ENCODE measurements around the gene FOXM1.

The FOXM1 gene

GRCh38 chr12:2834581-2835491 is 42.1 kb downstream of the FOXM1 start, which contains the start of gene NRIP2:
Gene NRIP2, minus strand, starts transcription at chr12:2835035. Its CDS starts 52 bp downstream, at chr12:2834983.
- H3K9me2 ChIP-seq (replicated peaks; ENCODE audit: control insufficient read depth, low read length) = no peaks in the 10 kb centered on the region
- H4K20me1 ChIP-seq (ENCODE audit: control insufficient read depth, insufficient read depth, low read depth, low read length) = no peaks in the 10 kb centered on the region
- no peak within 1 kb of the TSS for H3K4me2 ChIP-seq (ENCODE audit: low read length)
- H3K27ac ChIP-seq (ENCODE audit: low read depth, low read length) = no peak within 1 kb of the TSS
- H3K4me1 ChIP-seq (ENCODE audit: control insufficient read depth, low read length) = no peaks in the 10 kb centered on the region
- H3K4me3 ChIP-seq (ENCODE audit: low read length) = no peak within 1 kb of the TSS
- H3K79me2 ChIP-seq (ENCODE audit: control insufficient read depth, low read length) = no peaks in the 10 kb centered on the region
- H3K36me3 ChIP-seq (ENCODE audit: control insufficient read depth, low read length) = no peaks in the 10 kb centered on the region
- no peaks in the 10 kb centered on the region for H3F3A ChIP-seq (ENCODE audit: control insufficient read depth, insufficient read depth)
- H3K27me3 ChIP-seq (ENCODE audit: control insufficient read depth, low read length) = no peaks in the 10 kb centered on the region
- no peaks in the 10 kb centered on the region for H3K9me3 ChIP-seq (ENCODE audit: control insufficient read depth, insufficient read depth, low read length)
- no peak for TF ChIP-seq CTCF (IDR thresholded peaks at IDR 0.05; ENCODE audit: low read depth, low read length, poor library complexity, severe bottlenecking)
- TF ChIP-seq EZH2phosphoT487 (IDR thresholded peaks at IDR 0.05; ENCODE audit: borderline replicate concordance, low read length) = no peak

GRCh38 chr12:2833810-2834209 is 43.2 kb downstream of the FOXM1 start:
- no peaks in the 10 kb centered on the region for H3F3A ChIP-seq (ENCODE audit: control insufficient read depth, insufficient read depth)
- no peaks in the 10 kb centered on the region for H4K20me1 ChIP-seq (ENCODE audit: control insufficient read depth, insufficient read depth, low read depth, low read length)
- H3K4me3 ChIP-seq (ENCODE audit: low read length) = no peak overlapping the region
- H3K36me3 ChIP-seq (ENCODE audit: control insufficient read depth, low read length) = peaks cover 4% of the 10 kb centered on the region; the same call in 1 of the 2 replicates
- H3K9me3 ChIP-seq (ENCODE audit: control insufficient read depth, insufficient read depth, low read length) = no peaks in the 10 kb centered on the region
- no peak overlapping the region for H3K27ac ChIP-seq (ENCODE audit: low read depth, low read length)
- no peaks in the 10 kb centered on the region for H3K9me2 ChIP-seq (replicated peaks; ENCODE audit: control insufficient read depth, low read length)
- H3K79me2 ChIP-seq (ENCODE audit: control insufficient read depth, low read length) = no peaks in the 10 kb centered on the region
- no peaks in the 10 kb centered on the region for H3K27me3 ChIP-seq (ENCODE audit: control insufficient read depth, low read length)
- no peaks in the 10 kb centered on the region for H3K4me1 ChIP-seq (ENCODE audit: control insufficient read depth, low read length)
- no peak overlapping the region for H3K4me2 ChIP-seq (ENCODE audit: low read length)
- TF ChIP-seq EZH2phosphoT487 (IDR thresholded peaks at IDR 0.05; ENCODE audit: borderline replicate concordance, low read length) = no peak
- no peak for TF ChIP-seq CTCF (IDR thresholded peaks at IDR 0.05; ENCODE audit: low read depth, low read length, poor library complexity, severe bottlenecking)

GRCh38 chr12:2833327-2833726 is 43.6 kb downstream of the FOXM1 start:
- no peak overlapping the region for H3K27ac ChIP-seq (ENCODE audit: low read depth, low read length)
- H3K9me3 ChIP-seq (ENCODE audit: control insufficient read depth, insufficient read depth, low read length) = no peaks in the 10 kb centered on the region
- TF ChIP-seq EZH2phosphoT487 (IDR thresholded peaks at IDR 0.05; ENCODE audit: borderline replicate concordance, low read length) (no peak), CTCF (IDR thresholded peaks at IDR 0.05; ENCODE audit: low read depth, low read length, poor library complexity, severe bottlenecking) (no peak)
- no peaks in the 10 kb centered on the region for H3K79me2 ChIP-seq (ENCODE audit: control insufficient read depth, low read length)
- no peaks in the 10 kb centered on the region for H3K4me1 ChIP-seq (ENCODE audit: control insufficient read depth, low read length)
- peaks cover 4% of the 10 kb centered on the region for H3K36me3 ChIP-seq (ENCODE audit: control insufficient read depth, low read length)
- H4K20me1 ChIP-seq (ENCODE audit: control insufficient read depth, insufficient read depth, low read depth, low read length) = no peaks in the 10 kb centered on the region
- no peaks in the 10 kb centered on the region for H3F3A ChIP-seq (ENCODE audit: control insufficient read depth, insufficient read depth)
- H3K9me2 ChIP-seq (replicated peaks; ENCODE audit: control insufficient read depth, low read length) = no peaks in the 10 kb centered on the region
- H3K4me3 ChIP-seq (ENCODE audit: low read length) = no peak overlapping the region
- H3K4me2 ChIP-seq (ENCODE audit: low read length) = no peak overlapping the region
- no peaks in the 10 kb centered on the region for H3K27me3 ChIP-seq (ENCODE audit: control insufficient read depth, low read length)
